Lung (tissue), 12 donors: ENCODE results near the gene RAB3IP. TPM values are rescaled to one million over a fixed set of nuclear protein-coding genes. Genes with fewer than 3 reads are reported as not detected.

ENCODE experiments used
- ATAC-seq: fragments of 200-7000 bp; cut with Tn5 transposase; one replicate; pipeline ENCODE4 v1.9.1; 2020; ENCODE audit warnings: moderate number of reproducible peaks; ENCODE audit not compliant: insufficient read depth, low FRiP score
- DNase-seq, 3 donors: peaks; one replicate each; pipeline ENCODE4 v3.0.0-alpha.2; 2013 to 2017
- H3K27ac ChIP-seq, 2 donors: one replicate each; pipeline ENCODE4 v1.5.1; 2013; ENCODE audit warnings: mild to moderate bottlenecking in 2 of 2, moderate library complexity in 2 of 2, control low read depth in 1 of 2, inconsistent platforms in 1 of 2, low read depth in 1 of 2, low read length in 1 of 2
- H3K27me3 ChIP-seq, 3 donors: one replicate each; pipeline ENCODE4 v1.5.1; 2013; ENCODE audit warnings: low read length in 2 of 3; ENCODE audit not compliant: control insufficient read depth in 3 of 3, insufficient read depth in 3 of 3
- H3K36me3 ChIP-seq, 4 donors: one replicate each; pipeline ENCODE4 v1.5.1; 2013; ENCODE audit warnings: low read length in 4 of 4, mild to moderate bottlenecking in 1 of 4, moderate library complexity in 1 of 4; ENCODE audit not compliant: control insufficient read depth in 4 of 4, insufficient read depth in 4 of 4
- H3K4me1 ChIP-seq, 5 donors: one replicate each; pipeline ENCODE4 v1.5.1; 2013; ENCODE audit warnings: low read length in 5 of 5, mild to moderate bottlenecking in 2 of 5, moderate library complexity in 1 of 5; ENCODE audit not compliant: control insufficient read depth in 5 of 5, insufficient read depth in 5 of 5
- H3K4me3 ChIP-seq: one replicate; pipeline ENCODE4 v1.5.1; 2013; ENCODE audit warnings: mild to moderate bottlenecking, control low read depth, moderate library complexity
- H3K9ac ChIP-seq, 2 donors: one replicate each; pipeline ENCODE4 v1.5.1; 2013; ENCODE audit warnings: low read length in 2 of 2, control low read depth in 1 of 2; ENCODE audit not compliant: insufficient read depth in 1 of 2
- H3K9me3 ChIP-seq, 4 donors: one replicate each; pipeline ENCODE4 v1.5.1; 2013; ENCODE audit warnings: low read length in 3 of 4, mild to moderate bottlenecking in 1 of 4, moderate library complexity in 1 of 4; ENCODE audit not compliant: control insufficient read depth in 4 of 4, insufficient read depth in 3 of 4
- CTCF ChIP-seq: IDR thresholded peaks from 2 replicates; pipeline ENCODE4 v1.5.1; 2012; ENCODE audit warnings: mild to moderate bottlenecking; ENCODE audit errors: control extremely low read depth, extremely low read depth
- WGBS, 2 donors: extraction: QIAGEN DNeasy Blood & Tissue Kit; methylation state at CpG; one replicate each; pipeline ENCODE4 v1.1.7; 2013; 5-methylcytosine and 5-hydroxymethylcytosine counted together
- polyA plus RNA-seq, 2 donors: library from polyadenylated mRNA; stranded (reverse); fragments of 200-250 nt; gene quantifications; one replicate each; pipeline ENCODE4 v1.2.1, GENCODE V29; 2013
- total RNA-seq, 2 donors: library from RNA; depleted of rRNA in 1 of 2; stranded (reverse); fragments of >200 nt in 1 of 2; gene quantifications; one replicate each; pipeline ENCODE4 v1.2.1, GENCODE V29; 2014 to 2021
- donor health status: control.
- donor health status: control.
- donor health status: Bipolar disorder and iron deficiency.
- donor health status: healthy.
- donor health status: DM: yes; HTN: yes; CAD: no.

RAB3IP gene
- total and polyA plus RNA-seq, 4 donors = 13.2 to 77.0 (median 30.5) TPM

- H3K9ac ChIP-seq = no peak overlapping the region
- H3K9me3 ChIP-seq = no peaks in the 10 kb centered on the region
- ATAC-seq = no peak
- H3K27me3 ChIP-seq = no peaks in the 10 kb centered on the region
- no peak for TF ChIP-seq CTCF
- H3K27ac ChIP-seq = no peak overlapping the region
- H3K4me1 ChIP-seq = peaks cover 0 to 18% (median 12%) of the 10 kb centered on the region in 5 donors
- WGBS, 2 donors = 73 to 90% methylated on average over 3 of the region's 3 CpGs
- no peaks in the 10 kb centered on the region for H3K36me3 ChIP-seq
- DNase-seq = no peak
- no peak overlapping the region for H3K4me3 ChIP-seq
Measured at GRCh38 chr12:69822201-69822860, 83.7 kb downstream of the RAB3IP start.

GRCh38 chr12:69824028-69824427 lies 85.4 kb downstream of the RAB3IP start:
- Histone ChIP-seq H3K9ac (no peak overlapping the region), H3K27ac (no peak overlapping the region), H3K9me3 (no peaks in the 10 kb centered on the region), H3K27me3 (no peaks in the 10 kb centered on the region), H3K36me3 (no peaks in the 10 kb centered on the region), H3K4me3 (no peak overlapping the region), H3K4me1 (peaks cover 0 to 18% (median 12%) of the 10 kb centered on the region in 5 donors)
- no peak for ATAC-seq
- no peak for TF ChIP-seq CTCF
- no peak for DNase-seq

- no peak within 1 kb of the TSS for H3K9ac ChIP-seq
- H3K4me3 ChIP-seq = no peak within 1 kb of the TSS
- TF ChIP-seq CTCF = no peak
- ATAC-seq (no peak), DNase-seq (no peak)
- peaks cover 0 to 18% (median 12%) of the 10 kb centered on the region in 5 donors for H3K4me1 ChIP-seq
- no peak within 1 kb of the TSS for H3K27ac ChIP-seq
- H3K9me3 ChIP-seq = no peaks in the 10 kb centered on the region
- no peaks in the 10 kb centered on the region for H3K27me3 ChIP-seq
- WGBS, 2 donors = 85 to 87% methylated on average over 5 of the region's 5 CpGs
- H3K36me3 ChIP-seq = no peaks in the 10 kb centered on the region
Measured at GRCh38 chr12:69824966-69825560, 86.4 kb downstream of the RAB3IP start, which contains the start of gene MYRFL. Gene MYRFL, plus strand, starts transcription at chr12:69825227. Its CDS starts 291 bp downstream, at chr12:69825518.
